CD4-positive, alpha-beta T cell treated with Interleukin-6 for 4 hours (primary cell): ENCODE data around the gene TOLLIP.
"Not testable (repeated sequence)": the region's sequence is repeated elsewhere in the genome, so short reads cannot be mapped to it uniquely, and the experiment has no call there.

Experiments used
- DNase-seq: peaks from one replicate; pipeline ENCODE4 v3.0.0-alpha.2; 2020; ENCODE audit warnings: mixed read lengths

TOLLIP gene

DNA sequence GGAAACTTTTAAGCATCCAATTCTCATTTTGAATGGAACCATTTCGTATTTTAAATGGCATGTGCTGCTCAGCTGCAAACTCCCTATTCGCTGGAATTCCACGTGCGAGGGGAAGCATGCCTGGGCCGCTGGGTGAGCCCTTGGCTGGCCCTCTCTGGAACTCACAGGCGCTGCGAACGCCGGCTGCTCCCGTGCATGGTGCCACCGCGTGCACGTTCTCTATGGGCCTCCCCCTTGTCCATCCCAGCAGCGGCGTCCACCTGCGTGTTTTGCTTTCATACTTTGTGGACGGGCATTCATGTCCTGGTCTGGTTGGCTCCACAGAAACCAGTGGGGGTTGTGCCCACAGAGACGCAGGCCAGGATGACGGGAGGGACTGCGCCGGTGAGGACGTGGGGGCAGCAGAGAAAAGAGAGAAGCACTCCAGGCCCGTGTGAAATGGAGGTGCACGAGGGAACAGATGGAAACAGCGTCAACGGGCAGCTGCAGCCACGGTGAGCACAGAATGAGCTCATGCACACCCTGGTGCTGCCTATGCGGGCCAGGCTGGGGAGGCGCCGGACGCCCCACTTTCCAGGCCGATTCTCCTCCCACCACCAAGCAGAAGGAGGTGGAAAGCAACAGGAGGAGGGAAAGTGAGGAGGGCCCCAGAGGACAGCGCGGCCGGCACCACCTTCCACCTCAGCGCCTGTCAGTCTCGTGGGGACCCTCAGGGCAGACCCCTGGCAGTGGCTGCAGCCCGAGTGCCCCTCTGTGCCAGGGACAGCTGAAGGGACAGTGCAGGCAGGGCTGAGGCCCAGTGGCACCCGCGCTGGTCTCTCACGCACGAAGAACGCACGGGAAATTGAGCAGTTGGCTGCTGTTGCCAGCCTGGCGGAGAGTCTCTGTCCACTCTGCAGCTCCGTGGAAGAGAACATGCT, 29.1 kb downstream of the TOLLIP start:
- no peak for DNase-seq

DNA sequence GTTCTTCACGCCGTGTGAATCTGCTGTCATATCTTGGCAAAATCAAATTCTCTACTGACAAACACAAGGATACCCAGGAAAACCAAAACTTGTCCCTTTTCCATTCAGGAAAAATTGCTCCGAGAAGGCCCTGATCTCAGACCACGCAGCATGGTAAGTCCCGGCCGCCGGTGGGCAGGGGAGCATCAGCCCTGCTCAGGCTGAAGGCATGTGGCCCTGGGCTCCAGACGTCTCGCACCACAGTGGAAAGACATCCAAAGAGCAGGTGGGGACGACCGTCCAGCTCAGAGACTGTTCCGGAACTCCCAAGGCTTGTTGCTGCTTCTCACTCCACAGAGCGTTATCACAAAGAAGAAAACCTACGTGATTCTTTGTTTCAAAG, 29.8 kb downstream of the TOLLIP start:
- DNase-seq = no peak

DNA sequence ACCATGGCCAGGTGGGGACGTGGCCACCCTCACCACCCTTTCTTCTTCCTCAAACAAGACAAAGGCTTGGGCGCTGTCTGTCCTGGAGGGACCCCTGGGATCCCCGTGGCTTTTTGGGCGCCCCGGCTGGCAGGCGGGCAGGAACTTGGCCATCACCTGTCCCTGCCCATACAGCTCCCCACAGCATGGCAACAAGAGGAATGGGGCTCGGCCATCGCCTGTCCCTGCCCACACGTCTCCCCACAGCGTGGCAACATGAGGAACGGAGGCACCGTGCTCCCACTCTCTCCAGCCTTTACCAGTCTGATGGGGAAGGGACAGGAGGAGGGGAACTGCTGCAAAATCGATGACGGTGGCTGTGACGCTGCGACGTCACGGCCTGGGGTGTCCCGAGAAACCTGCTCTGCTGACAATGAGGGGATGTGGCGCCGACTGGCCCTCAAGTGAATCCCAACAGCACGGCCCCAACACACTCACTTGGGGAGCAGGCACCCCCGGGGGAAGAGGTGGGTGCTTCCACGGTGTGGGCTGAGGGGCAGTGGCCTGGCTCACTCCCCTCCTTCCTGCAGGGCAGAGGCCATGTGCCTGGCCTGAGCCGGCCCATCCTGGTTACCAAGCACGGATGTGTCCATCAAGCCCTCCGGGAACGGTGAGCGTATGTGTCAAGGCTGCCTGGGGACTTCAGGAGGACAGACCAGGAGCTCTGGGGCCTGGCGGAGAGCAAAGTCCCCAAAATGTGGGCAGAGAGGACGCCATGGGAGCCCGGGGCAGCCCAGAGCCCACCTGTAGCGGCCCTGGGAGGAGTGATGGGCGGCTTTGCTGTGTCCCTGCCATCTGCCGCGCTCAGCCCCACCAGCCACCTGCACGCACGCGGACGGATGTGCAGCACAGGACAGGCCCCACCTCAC, 30.4 kb downstream of the TOLLIP start:
- no peak for DNase-seq

DNA sequence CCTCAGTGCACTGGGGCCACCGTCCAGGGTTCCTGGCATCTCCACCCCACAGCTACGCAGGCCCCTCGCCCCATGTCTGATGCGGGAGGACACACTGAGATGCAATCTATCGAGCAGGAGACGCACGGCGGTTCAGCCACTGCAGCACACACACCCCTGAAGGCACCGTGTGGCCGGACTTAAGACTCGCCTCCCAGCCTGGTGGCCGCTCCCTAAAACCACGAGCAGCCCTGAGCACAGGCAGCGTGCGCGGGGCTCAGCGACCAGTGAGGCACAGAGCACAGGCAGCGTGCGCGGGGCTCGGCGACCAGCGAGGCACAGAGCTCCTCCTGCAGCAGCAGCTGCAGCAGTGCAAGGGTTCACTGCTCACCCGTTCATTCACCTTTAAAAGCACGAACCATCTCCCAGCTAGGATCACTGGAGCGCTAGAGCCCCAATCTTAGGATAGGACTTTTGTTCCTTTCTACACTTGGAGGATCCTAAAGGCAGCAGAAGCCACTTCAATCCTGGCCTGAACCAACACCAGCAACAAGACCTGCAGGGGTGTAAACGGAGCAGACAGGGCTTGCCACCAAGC, 31.4 kb downstream of the TOLLIP start:
- DNase-seq = no peak

DNA sequence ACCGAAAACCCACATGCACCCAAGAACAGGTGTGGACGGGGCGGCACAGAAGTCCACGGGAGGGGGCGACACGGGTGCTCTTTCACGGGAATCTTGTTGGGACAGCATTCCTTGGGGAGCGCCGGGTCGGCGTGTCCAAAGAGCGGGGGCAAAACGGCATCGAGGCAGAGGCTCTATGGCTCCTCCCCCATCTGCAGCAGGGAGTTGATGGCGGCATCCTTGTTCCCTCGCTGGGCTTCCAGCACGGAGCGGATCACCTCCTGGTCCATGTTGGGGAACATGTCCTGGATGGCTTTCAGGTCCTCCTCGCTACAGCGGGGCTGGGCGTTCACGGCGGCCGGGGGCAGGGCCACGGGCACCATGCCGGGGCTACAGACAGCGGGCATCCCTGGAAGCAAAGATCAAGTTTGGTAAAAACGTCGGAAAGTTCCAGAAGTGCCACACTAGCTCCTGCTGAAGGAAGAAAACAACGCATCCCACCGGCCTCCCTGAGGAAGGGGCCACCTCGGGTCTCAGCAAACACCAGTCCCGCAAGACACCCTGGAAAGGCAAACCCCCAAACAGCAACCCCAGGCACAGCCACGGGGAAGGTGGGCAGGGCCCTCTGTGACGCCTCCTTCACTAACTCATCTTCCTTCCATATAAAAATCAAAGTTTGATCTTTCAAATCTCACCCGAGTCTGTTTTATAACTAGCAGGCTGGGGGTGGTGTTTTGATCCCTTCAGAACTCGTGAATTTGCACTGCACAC, 32.4 kb downstream of the TOLLIP start:
- DNase-seq = no peak

DNA sequence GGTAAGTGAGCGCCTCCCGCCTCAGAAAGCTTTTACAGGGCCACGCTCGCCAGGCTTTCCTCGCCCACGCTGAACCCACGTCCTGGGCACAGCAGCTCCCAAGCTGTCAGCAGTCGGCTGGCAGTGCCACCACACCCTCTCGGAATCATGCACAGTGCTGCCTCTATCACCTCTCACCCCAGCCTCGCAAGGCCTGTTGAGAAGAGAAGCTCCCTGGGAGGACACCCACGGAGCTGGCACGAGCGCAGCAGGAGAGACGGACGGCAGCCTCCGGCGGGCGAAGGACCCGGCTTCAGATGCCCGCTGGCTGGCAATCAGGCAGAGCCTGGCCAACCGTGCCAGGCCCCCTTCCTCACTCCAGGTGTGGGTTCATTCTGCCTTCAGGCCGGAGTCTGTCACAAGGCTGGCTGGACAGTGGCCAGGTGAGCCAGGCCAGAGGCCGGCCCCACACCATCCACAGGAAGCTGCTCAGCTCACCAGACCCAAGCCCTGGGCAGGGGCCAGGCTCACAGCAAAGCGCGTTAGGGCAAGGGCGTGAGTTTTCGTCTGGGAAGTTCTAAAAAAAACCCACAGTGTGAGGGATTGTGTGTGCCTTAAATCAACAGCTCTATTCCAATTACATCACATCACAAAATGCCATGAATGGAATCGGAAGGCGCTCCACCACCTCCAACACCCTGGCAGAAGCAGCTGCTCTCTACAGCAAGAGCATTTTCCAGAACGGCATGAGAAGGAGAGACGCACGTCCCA, 33.2 kb downstream of the TOLLIP start:
- DNase-seq = no peak

DNA sequence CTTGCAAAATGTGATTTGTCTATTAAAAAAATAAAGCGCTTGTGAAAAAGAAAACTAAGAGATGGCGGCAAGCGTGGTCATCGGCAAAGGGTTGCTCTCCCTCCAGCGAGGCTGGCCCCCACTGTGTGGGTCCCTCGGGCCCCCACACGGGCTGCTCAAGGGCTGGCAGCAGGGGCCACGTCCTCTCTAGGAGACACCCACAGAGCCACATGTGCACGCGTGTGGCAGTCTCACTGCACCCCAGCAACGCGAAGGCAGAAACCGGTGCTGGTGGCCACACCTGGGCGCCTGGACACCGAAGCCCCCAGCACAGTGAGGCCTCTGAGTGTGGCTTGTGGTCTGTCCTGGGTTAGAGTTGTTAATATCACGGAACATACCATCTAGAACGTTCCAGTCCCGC, 34.4 kb downstream of the TOLLIP start:
- DNase-seq = no peak

DNA sequence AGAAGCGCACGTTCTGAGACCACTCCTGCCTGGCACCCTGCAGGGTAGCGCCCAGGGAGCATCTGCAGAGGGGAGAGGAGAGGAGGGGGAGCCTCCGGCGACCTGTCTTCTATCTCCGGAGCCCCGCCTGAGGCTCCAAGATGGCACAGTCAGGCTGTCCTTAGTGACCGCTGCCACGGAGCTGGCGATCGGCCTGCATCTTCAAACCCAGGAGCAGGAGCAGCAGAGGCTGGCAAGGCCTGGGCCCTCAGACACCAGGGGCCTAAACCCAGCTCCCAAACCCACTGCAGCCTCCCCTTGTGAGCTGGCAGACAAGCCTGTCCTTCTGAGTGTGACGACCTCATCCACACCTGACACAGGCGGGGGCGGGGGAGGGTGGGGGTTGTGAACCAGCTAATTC, 34.9 kb downstream of the TOLLIP start:
- no peak for DNase-seq

DNA sequence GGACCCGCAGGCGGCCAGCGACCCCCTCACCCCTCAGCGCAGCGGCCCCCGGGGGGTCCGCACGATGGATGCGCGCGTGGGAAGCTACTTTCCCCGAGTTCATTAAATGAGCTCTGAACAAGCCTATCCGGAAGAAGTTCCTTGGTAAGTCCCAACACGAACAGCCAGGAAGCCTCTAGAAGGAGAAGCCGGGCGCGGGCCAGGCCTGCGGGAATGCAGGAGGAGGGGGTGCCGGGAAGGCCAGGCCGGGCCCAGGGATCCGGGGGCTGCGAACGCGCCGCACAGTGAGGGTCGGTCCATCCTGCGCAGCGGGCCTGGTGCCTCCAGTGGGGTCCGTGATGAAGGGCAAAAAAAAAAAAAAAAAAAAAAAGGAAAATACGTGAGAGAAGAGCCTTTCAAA, 36.9 kb downstream of the TOLLIP start:
- no peak for DNase-seq

DNA sequence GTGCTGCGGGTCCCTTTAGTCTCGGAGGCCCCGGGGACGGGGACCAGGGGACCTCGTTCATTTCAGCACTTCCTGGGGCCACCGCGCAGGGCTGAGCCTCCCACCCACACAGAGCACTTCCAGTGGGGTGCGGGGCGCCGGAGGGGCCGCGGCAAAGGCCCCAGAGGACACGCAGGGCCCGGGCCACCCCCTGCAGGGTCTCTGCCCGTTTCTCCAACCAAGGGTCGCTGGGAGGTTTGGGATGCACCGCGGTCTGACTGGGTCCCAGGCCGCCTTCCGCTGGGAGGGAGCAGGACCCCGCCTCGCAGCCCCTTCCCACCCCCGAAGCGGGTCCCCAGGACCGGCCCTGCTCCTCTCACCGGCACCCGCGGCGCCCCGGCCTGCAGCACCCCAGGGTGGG, 37.5 kb downstream of the TOLLIP start:
- no peak for DNase-seq

DNA sequence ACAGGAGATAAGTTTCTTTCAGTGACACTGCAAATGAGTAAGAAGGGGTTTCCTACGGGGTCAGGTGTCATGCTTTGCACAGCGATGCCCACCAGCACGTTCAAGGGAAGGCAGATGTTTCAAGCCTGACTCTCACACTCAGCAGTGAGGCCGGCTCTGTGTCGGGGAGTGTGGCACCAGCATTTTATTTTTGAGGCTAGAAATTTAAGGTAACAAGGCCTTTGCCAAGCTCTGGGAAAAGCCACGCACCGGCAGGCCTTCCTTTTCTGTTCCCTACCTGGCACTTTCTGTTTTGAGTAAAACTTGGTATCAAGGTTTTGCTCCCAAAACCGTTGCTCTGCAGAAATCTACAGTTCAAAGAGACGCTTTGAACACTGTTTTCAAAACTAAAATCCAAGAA, 38.0 kb downstream of the TOLLIP start:
- DNase-seq = no peak

DNA sequence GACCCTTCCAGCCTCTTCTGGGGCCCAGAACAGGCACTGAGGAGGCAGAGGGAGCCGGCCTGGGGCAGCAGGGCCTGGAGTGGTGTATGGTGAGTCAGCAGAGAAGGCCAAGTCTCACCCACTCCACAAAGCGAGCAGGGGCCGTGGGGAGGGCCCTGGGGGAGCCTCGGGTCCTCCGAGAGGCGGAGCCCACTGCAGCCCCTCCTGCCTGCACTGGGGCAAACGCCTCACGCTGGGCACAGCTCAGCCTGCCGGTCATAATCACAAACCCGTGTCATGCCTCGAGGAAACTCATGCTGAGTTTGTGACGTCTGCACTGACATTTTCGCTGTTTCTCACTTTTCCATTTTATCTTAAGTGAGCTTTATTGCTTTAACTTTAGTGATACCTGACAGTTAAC, 38.4 kb downstream of the TOLLIP start:
- no peak for DNase-seq

DNA sequence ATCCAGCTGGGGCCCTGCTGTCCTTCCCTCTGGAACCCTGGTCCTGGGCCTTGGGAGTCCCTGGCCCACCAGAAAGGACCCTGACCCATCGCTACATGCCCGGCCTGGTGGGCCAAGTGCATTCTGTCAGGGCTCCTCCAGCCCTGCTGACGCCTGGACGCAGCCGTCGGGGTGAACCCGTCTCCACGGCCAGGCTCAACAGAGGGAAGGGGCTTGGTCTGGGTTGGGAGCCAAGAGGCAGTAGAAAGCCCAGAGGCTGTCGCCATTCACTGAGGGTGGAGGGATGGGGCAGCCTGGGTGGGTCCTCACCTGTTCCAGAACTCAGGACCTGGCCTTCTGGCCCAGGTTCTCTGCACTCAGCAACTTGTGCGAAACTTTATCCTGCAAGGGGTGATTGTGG, 39.0 kb downstream of the TOLLIP start:
- no peak for DNase-seq

DNA sequence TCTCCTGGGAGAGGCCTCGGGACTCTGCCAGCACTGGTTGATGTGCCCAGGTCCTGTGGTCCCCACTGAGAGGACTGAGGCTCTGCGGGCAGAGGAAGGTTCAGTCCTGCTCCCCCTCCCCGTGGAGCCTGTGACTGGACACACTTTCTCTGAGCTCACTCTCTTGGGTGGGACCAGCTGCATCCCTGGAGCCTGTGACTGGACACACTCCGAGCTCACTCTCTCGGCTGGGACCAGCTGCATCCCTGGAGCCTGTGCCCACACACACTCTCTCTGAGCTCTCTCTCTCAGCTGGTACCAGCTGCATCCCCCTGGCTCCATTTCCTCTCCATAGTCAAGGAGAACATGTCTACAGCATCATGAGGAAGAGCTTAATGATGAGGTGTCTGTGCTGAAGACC, 39.5 kb downstream of the TOLLIP start:
- DNase-seq = no peak

DNA sequence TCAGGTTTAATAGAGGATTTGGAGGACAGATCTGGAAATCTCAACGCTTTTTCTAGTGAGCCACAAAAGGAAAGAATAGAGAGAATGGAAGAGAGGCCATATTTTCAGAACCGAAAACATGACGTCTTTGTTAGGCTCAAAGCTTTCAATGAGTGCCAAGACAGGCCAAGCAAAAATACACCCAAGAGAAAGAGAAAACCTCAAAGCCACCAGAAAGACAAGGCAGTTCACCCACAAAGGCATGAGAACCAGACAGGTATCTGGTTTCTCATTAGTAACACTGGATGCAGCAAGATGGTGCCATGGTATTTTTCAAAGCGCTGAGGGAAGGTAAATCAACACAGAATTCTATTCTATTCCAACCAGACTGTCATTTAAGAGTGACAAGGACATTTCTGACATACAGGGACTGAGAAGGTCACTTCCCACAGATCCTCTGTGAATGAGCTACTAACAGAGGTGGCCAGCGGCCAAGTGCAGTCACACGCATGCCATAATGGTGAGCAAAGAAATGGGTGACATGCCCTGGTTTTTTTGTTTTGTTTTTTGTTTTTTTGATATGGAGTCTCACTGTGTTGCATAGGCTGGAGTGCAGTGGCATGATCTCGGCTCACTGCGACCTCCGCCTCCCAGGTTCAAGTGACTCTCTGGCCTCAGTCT, 41.9 kb downstream of the TOLLIP start:
- no peak for DNase-seq

DNA sequence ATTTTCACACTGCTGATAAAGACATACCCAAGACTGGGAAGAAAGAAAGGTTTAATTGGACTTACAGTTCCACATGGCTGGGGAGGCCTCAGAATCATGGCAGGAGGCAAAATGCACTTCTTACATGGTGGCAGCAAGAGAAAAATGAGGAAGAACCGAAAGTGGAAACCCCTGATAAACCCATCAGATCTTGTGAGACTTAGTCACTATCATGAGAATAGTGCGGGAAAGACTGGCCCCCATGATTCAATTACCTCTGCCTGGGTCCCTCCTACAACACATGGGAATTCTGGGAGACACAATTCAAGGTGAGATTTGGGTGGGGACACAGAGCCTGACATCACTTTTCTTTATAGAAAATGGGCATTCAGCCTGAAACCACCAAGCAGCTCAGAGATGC, 42.5 kb downstream of the TOLLIP start:
- DNase-seq = not testable (repeated sequence)

DNA sequence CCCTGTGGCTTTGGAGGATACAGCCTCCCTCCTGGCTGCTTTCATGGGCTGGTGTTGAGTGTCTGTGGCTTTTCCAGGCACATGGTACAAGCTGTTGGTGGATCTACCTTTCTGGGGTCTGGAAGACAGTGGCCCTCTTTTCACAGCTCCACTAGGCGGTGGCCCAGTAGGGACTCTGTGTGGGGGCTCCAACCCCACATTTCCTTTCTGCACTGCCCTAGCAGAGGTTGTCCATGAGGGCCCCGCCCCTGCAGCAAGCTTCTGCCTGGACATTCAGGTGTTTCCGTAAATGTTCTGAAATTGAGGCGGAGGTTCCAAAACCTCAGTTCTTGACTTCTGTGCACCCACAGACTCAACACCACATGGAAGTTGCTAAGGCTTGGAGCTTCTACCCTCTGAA, 44.0 kb downstream of the TOLLIP start:
- DNase-seq = not testable (repeated sequence)

DNA sequence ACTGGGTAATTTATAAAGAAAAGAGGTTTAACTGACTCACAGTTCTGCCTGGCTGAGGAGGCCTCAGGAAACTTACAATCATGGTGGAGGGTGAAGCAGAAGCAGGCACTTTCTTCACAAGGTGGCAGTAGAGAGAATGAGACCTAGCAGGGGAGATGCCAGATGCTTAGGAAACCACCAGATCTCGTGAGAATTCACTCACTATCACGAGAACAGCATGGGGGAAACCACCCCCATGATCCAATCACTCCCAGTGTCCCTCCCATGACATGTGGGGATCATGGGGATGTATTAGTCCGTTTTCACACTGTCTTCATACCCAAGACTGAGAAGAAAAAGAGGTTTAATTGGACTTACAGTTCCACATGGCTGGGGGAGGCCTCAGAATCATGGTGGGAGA, 45.0 kb downstream of the TOLLIP start:
- DNase-seq = peak; percentile 23

DNA sequence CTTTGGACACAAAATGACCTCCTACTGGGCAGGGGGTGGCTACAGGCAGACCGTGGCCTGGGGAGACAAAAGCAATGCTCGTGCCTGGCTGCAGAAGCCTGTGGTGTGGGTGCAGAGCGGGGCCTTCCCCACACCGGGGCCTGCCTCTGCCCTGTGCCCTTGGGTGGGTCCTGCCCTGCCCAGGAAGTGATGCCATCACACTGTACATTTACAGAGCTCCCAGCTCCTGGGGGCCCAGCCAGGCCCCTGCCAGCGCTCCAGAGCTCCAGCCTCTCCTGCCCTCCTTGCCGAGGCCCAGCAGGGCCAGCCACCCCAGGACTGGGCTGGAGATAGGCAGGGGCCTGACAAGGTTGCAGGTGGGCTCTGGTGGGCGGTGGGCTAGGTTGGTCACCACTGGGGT, 46.4 kb downstream of the TOLLIP start:
- peak; percentile 27 for DNase-seq

DNA sequence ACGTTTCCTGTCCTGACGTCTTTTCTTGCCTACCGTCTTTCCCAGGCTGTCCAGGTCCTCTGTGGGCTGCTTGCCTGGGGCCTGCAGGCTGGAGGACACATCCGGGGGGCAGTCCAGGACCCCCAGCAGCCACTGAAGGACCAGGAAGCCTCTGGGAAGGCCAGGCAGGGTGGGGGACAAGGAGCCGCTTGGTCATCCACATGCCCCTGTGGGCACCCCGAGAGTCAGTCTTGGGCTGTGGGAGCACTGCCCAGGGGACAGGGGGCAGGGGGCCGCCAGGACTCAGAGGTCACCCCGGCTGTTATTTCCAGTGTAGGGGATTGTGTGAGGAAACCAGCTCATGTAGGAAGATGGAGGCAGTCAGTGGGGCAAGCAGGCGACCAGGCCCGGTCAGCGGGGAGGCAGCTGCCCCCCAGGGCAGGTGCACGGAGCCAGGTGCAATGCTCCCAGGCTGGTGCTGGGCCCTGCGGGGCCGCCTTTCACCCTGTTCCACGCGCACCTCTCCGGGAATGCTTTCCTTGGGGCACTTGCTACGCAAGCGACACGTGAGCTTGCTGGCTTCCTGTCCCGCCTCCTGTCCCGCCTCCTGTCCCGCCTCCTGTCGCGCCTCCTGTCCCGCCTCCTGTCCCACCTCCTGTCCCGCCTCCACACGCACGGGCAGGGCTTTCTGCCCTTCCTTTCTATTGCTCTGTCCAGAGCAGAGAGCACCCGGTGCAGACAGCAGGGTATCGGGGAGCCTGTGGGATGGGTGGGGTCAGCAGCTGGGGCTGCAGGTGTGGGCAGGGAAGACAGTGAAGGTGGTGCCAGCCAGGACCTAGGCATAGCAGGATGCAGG, 47.0 kb downstream of the TOLLIP start:
- DNase-seq = peak; percentile 93
